HEK293 (cell line): Measurements from ENCODE around the gene MCRIP1.

Source experiments
- EGR2 ChIP-seq: fragments of 450-650 bp; formaldehyde crosslinking; IDR thresholded peaks from 2 replicates; pipeline ENCODE4 v1.5.1; 2016; ENCODE audit warnings: low read depth, missing biosample characterization, missing genetic modification characterization
- GFI1B ChIP-seq: fragments of 450-650 bp; formaldehyde crosslinking; IDR thresholded peaks from 2 replicates; pipeline ENCODE4 v1.5.1; 2016; ENCODE audit warnings: missing biosample characterization, missing genetic modification characterization
- GLI2 ChIP-seq: fragments of 450-650 bp; formaldehyde crosslinking; IDR thresholded peaks from 2 replicates; pipeline ENCODE4; 2017; ENCODE audit warnings: missing biosample characterization, missing genetic modification characterization, low read depth, borderline replicate concordance
- HOXA7 ChIP-seq: sonication (generic); formaldehyde crosslinking; IDR thresholded peaks from 2 replicates; pipeline ENCODE4 v1.8.1; 2022; ENCODE audit warnings: missing genetic modification reagents, borderline replicate concordance
- PRDM1 ChIP-seq: fragments of 450-650 bp; formaldehyde crosslinking; IDR thresholded peaks from 2 replicates; pipeline ENCODE4; 2016; ENCODE audit warnings: missing biosample characterization, missing genetic modification characterization
- SP2 ChIP-seq: fragments of 450-650 bp; formaldehyde crosslinking; IDR thresholded peaks from 2 replicates; pipeline ENCODE4 v1.5.1; 2016; ENCODE audit warnings: missing biosample characterization, missing genetic modification characterization
- SP3 ChIP-seq: fragments of 450-650 bp; formaldehyde crosslinking; IDR thresholded peaks from 2 replicates; pipeline ENCODE4 v1.5.1; 2016; ENCODE audit warnings: missing biosample characterization, missing genetic modification characterization
- ZBTB1 ChIP-seq: fragments of 450-650 bp; formaldehyde crosslinking; IDR thresholded peaks from 2 replicates; pipeline ENCODE4 v1.5.1; 2016; ENCODE audit warnings: missing biosample characterization, missing genetic modification characterization
- ZFP3 ChIP-seq: fragments of 450-650 bp; formaldehyde crosslinking; IDR thresholded peaks from 2 replicates; pipeline ENCODE4 v1.5.1; 2016; ENCODE audit warnings: low read depth, missing biosample characterization, missing genetic modification characterization
- ZFP37 ChIP-seq: fragments of 450-650 bp; formaldehyde crosslinking; IDR thresholded peaks from 2 replicates; pipeline ENCODE4 v1.5.1; 2016; ENCODE audit warnings: missing biosample characterization, missing genetic modification characterization
- ZNF132 ChIP-seq: fragments of 450-650 bp; formaldehyde crosslinking; IDR thresholded peaks from 2 replicates; pipeline ENCODE4 v1.5.1; 2017; ENCODE audit warnings: missing biosample characterization, missing genetic modification characterization, borderline replicate concordance
- ZNF146 ChIP-seq: fragments of 450-650 bp; formaldehyde crosslinking; IDR thresholded peaks from 2 replicates; pipeline ENCODE4 v1.5.1; 2016; ENCODE audit warnings: missing biosample characterization, missing genetic modification characterization
- ZNF155 ChIP-seq: fragments of 450-650 bp; formaldehyde crosslinking; IDR thresholded peaks from 2 replicates; pipeline ENCODE4 v1.5.1; 2016; ENCODE audit warnings: missing biosample characterization, missing genetic modification characterization
- ZNF169 ChIP-seq: fragments of 450-650 bp; formaldehyde crosslinking; IDR thresholded peaks from 2 replicates; pipeline ENCODE4 v1.5.1; 2016; ENCODE audit warnings: missing biosample characterization, missing genetic modification characterization
- ZNF266 ChIP-seq: fragments of 450-650 bp; formaldehyde crosslinking; IDR thresholded peaks from 2 replicates; pipeline ENCODE4 v1.5.1; 2016; ENCODE audit warnings: missing biosample characterization, missing genetic modification characterization, low read depth
- ZNF274 ChIP-seq, 2 experiments: fragments of 200-500 bp in 1 of 2; fragments of 450-650 bp in 1 of 2; sonication (Bioruptor generic) in 1 of 2; formaldehyde crosslinking in 1 of 2; IDR thresholded peaks; 2 replicates each; pipeline versions ENCODE4 v1.5.1 to v1.6.1; 2014 to 2016; ENCODE audit warnings: borderline replicate concordance in 1 of 2, inconsistent platforms in 1 of 2, low read length in 1 of 2, missing biosample characterization in 1 of 2, missing genetic modification characterization in 1 of 2
- ZNF311 ChIP-seq: fragments of 450-650 bp; formaldehyde crosslinking; IDR thresholded peaks from 2 replicates; pipeline ENCODE4 v1.5.1; 2017; ENCODE audit warnings: missing biosample characterization, missing genetic modification characterization, borderline replicate concordance
- ZNF354C ChIP-seq: fragments of 450-650 bp; formaldehyde crosslinking; IDR thresholded peaks from 2 replicates; pipeline ENCODE4 v1.5.1; 2016; ENCODE audit warnings: missing biosample characterization, missing genetic modification characterization, low read depth, borderline replicate concordance
- ZNF398 ChIP-seq: fragments of 450-650 bp; formaldehyde crosslinking; IDR thresholded peaks from 2 replicates; pipeline ENCODE4 v1.5.1; 2017; ENCODE audit warnings: missing biosample characterization, missing genetic modification characterization
- ZNF426 ChIP-seq: fragments of 450-650 bp; formaldehyde crosslinking; IDR thresholded peaks from 2 replicates; pipeline ENCODE4 v1.5.1; 2017; ENCODE audit warnings: missing biosample characterization, missing genetic modification characterization, mild to moderate bottlenecking, inconsistent platforms, moderate library complexity
- ZNF473 ChIP-seq: fragments of 450-650 bp; formaldehyde crosslinking; IDR thresholded peaks from 2 replicates; pipeline ENCODE4 v1.5.1; 2017; ENCODE audit warnings: missing biosample characterization, missing genetic modification characterization
- ZNF561 ChIP-seq: fragments of 450-650 bp; IDR thresholded peaks from 2 replicates; pipeline ENCODE4 v1.5.1; 2018; ENCODE audit warnings: missing biosample characterization, missing genetic modification characterization, borderline replicate concordance
- ZNF571 ChIP-seq: fragments of 450-650 bp; formaldehyde crosslinking; IDR thresholded peaks from 2 replicates; pipeline ENCODE4 v1.5.0; 2017; ENCODE audit warnings: missing biosample characterization, missing genetic modification characterization
- ZNF600 ChIP-seq: fragments of 450-650 bp; formaldehyde crosslinking; IDR thresholded peaks from 2 replicates; pipeline ENCODE4 v1.5.1; 2016; ENCODE audit warnings: missing biosample characterization, missing genetic modification characterization
- ZNF645 ChIP-seq: fragments of 450-650 bp; formaldehyde crosslinking; IDR thresholded peaks from 2 replicates; pipeline ENCODE4; 2016; ENCODE audit warnings: missing biosample characterization, missing genetic modification characterization
- ZNF660 ChIP-seq: fragments of 450-650 bp; IDR thresholded peaks from 2 replicates; pipeline ENCODE4 v1.5.1; 2018; ENCODE audit warnings: missing biosample characterization, mild to moderate bottlenecking, missing genetic modification characterization
- ZNF776 ChIP-seq: fragments of 450-650 bp; formaldehyde crosslinking; IDR thresholded peaks from 2 replicates; pipeline ENCODE4 v1.5.0; 2017; ENCODE audit warnings: missing biosample characterization, missing genetic modification characterization, borderline replicate concordance
- ZSCAN16 ChIP-seq: fragments of 450-650 bp; formaldehyde crosslinking; IDR thresholded peaks from 2 replicates; pipeline ENCODE4 v1.5.1; 2016; ENCODE audit warnings: missing biosample characterization, missing genetic modification characterization
- ZSCAN23 ChIP-seq: fragments of 450-650 bp; formaldehyde crosslinking; IDR thresholded peaks from 2 replicates; pipeline ENCODE4 v1.5.1; 2016; ENCODE audit warnings: missing biosample characterization, missing genetic modification characterization
- TF ChIP-seq, protein P1 (sequence below): fragments of 450-650 bp; formaldehyde crosslinking; IDR thresholded peaks from 2 replicates; pipeline ENCODE4 v1.5.1; 2016; ENCODE audit warnings: missing biosample characterization, missing genetic modification characterization
- TF ChIP-seq, protein P2 (sequence below): fragments of 450-650 bp; formaldehyde crosslinking; IDR thresholded peaks from 2 replicates; pipeline ENCODE4 v1.5.1; 2016; ENCODE audit warnings: missing biosample characterization, missing genetic modification characterization
- TF ChIP-seq, protein P3 (sequence below): fragments of 450-650 bp; formaldehyde crosslinking; IDR thresholded peaks from 2 replicates; pipeline ENCODE4 v1.5.1; 2016; ENCODE audit warnings: missing biosample characterization, missing genetic modification characterization

MCRIP1 gene

DNA sequence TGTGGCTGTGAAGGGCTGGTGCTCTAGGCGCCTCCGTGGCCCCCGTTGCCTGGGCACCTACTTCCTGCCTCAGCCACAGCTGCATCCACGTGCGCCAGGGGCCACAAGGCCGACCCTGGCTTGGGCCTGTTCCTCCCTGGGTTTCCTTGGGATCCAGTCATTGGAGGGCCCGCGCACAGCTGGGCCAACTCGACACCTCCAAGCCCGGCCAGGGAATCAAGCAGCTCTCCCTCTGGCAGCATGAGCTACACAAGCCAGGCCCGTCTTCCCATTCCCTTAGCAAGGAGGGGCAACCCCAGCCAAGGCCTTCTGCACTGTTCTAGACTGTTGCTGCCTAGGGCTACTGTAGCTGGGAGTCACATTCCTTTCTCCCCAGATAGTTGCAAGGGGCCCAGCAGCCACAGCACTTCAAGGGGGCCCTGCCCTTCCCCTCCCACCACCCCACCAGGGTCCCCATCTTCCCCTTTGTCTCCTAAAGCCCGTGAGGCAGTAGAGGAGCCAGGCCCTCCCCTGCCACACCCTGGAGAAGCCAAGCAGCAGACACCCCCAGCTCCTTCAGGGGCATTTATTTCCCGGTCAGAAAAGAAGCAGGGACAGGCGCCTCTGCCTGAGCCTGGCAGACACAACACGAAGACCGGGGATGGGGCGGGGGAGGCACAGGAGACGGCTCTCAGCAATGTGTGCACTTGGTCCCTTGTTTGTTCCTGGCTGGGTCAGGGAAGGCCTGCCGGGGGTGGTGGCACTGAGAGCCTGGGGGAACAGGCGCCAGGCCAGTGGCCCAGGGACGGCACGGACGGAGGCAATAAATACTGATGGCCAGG lies 34.3 kb upstream of the MCRIP1 start (continued):
- TF ChIP-seq, protein P1, sequence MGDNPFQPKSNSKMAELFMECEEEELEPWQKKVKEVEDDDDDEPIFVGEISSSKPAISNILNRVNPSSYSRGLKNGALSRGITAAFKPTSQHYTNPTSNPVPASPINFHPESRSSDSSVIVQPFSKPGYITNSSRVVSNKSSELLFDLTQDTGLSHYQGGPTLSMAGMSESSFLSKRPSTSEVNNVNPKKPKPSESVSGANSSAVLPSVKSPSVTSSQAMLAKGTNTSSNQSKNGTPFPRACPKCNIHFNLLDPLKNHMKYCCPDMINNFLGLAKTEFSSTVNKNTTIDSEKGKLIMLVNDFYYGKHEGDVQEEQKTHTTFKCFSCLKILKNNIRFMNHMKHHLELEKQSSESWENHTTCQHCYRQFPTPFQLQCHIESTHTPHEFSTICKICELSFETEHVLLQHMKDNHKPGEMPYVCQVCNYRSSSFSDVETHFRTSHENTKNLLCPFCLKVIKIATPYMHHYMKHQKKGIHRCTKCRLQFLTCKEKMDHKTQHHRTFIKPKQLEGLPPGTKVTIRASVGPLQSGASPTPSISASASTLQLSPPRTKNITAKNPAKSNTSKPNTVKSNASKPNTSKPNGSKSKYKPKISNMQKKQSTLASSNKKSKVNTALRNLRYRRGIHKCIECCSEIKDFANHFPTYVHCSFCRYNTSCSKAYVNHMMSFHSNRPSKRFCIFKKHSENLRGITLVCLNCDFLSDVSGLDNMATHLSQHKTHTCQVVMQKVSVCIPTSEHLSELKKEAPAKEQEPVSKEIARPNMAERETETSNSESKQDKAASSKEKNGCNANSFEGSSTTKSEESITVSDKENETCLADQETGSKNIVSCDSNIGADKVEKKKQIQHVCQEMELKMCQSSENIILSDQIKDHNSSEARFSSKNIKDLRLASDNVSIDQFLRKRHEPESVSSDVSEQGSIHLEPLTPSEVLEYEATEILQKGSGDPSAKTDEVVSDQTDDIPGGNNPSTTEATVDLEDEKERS, result no peak
- TF ChIP-seq ZNF561 (no peak), ZNF398 (tag by site-specific recombination) (no peak), HOXA7 (CRISPR knock-in tag) (no peak), ZBTB1 (tag by site-specific recombination) (no peak), ZNF274 (IDR thresholded peaks at IDR 0.05; ENCODE audit: low read length) (no peak), ZNF274 (tag by site-specific recombination; IDR thresholded peaks at IDR 0.05; ENCODE audit: borderline replicate concordance) (no peak), ZNF169 (tag by site-specific recombination) (no peak), ZNF266 (tag by site-specific recombination) (no peak), ZFP3 (tag by site-specific recombination) (no peak), GLI2 (tag by site-specific recombination) (no peak), EGR2 (tag by site-specific recombination) (peak; percentile 12; the same call in 1 of the 2 replicates), ZNF155 (tag by site-specific recombination) (no peak), ZNF600 (peak; percentile 56; the same call in 1 of the 2 replicates), ZNF132 (tag by site-specific recombination) (no peak), ZNF311 (tag by site-specific recombination) (no peak), GFI1B (tag by site-specific recombination) (no peak), PRDM1 (no peak), ZNF645 (tag by site-specific recombination) (no peak), ZSCAN23 (tag by site-specific recombination) (no peak), ZNF426 (tag by site-specific recombination) (no peak), ZFP37 (tag by site-specific recombination) (0 out of 2 replicates have a peak, but pooled peaks have one; percentile 12), ZNF776 (tag by site-specific recombination) (no peak), SP2 (tag by site-specific recombination) (no peak), ZNF146 (tag by site-specific recombination) (no peak; the same call in 1 of the 2 replicates), ZNF571 (tag by site-specific recombination) (no peak), ZNF354C (tag by site-specific recombination) (no peak), ZNF473 (tag by site-specific recombination) (no peak), SP3 (tag by site-specific recombination) (no peak), ZNF660 (tag by site-specific recombination) (0 out of 2 replicates have a peak, but pooled peaks have one; percentile 30), ZSCAN16 (tag by site-specific recombination) (no peak)
- TF ChIP-seq, protein P2, sequence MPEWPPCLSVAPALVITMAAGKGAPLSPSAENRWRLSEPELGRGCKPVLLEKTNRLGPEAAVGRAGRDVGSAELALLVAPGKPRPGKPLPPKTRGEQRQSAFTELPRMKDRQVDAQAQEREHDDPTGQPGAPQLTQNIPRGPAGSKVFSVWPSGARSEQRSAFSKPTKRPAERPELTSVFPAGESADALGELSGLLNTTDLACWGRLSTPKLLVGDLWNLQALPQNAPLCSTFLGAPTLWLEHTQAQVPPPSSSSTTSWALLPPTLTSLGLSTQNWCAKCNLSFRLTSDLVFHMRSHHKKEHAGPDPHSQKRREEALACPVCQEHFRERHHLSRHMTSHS (tag by site-specific recombination), result no peak
- TF ChIP-seq, protein P3, sequence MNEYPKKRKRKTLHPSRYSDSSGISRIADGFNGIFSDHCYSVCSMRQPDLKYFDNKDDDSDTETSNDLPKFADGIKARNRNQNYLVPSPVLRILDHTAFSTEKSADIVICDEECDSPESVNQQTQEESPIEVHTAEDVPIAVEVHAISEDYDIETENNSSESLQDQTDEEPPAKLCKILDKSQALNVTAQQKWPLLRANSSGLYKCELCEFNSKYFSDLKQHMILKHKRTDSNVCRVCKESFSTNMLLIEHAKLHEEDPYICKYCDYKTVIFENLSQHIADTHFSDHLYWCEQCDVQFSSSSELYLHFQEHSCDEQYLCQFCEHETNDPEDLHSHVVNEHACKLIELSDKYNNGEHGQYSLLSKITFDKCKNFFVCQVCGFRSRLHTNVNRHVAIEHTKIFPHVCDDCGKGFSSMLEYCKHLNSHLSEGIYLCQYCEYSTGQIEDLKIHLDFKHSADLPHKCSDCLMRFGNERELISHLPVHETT, result no peak
